ENCODE measurements around the gene CABLES1. TPM values are rescaled to one million over a fixed set of nuclear protein-coding genes. Genes with fewer than 3 reads are reported as not detected.

The CABLES1 gene
- total and polyA plus RNA-seq, 2 of the 4 experiments (the other 2 are of a cell fraction) = 4.7 to 5.7 TPM

DNA sequence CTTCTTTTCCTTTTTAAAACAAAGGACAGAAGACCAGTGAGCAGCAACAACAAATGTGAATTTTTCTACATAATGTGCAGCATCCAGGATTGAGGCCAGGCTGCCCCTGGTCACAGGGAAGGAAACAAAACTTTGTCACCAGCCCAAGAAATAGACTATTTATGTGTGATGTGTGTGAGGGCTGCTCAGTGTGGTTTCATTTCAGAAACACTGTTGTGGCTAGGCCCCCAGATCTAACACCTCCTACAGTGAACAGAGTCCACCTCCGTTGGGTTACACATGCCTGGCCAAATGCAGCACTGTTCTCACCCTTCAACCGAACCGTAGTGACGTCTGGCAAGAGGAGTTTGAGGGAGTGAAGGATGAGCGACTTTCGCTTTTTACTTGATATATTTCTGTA, 171.5 kb downstream of the CABLES1 start:
- intact Hi-C loops (cut with micrococcal nuclease) = no loop called here

More for the DNA sequence above, 171.5 kb downstream of the CABLES1 start:
- ATAC-seq (ENCODE audit: low read depth) = no peak
- no peak overlapping the region for H3K9ac ChIP-seq (ENCODE audit: low read depth, low read length)
- H2BK20ac ChIP-seq (ENCODE audit: low read depth, low read length) = peak overlapping the region; percentile 69; the same call in 1 of the 2 replicates
- H4K5ac ChIP-seq (ENCODE audit: low read depth, low read length) = peak overlapping the region; percentile 66; the same call in 1 of the 2 replicates
- H3K18ac ChIP-seq (ENCODE audit: low read depth, low read length) = peak overlapping the region; percentile 56; the same call in 1 of the 2 replicates
- H3K9me1 ChIP-seq (ENCODE audit: insufficient read depth, low read length) = peaks cover 26% of the 10 kb centered on the region
- H3K27me3 ChIP-seq (ENCODE audit: control insufficient read depth, insufficient read depth, low read length) = no peaks in the 10 kb centered on the region
- no peak overlapping the region for H3K4me3 ChIP-seq (ENCODE audit: insufficient read depth, low read depth, low read length)
- DNase-seq = no peak
- no peaks in the 10 kb centered on the region for H3K9me3 ChIP-seq (ENCODE audit: control insufficient read depth, insufficient read depth, low read length)
- no peak overlapping the region for H3K4ac ChIP-seq (ENCODE audit: low read depth, low read length)
- H3K27ac ChIP-seq (ENCODE audit: insufficient read depth, low read length) = no peak overlapping the region
- H2BK15ac ChIP-seq (ENCODE audit: low read depth, low read length) = peak overlapping the region; percentile 39; the same call in 2 of the 3 replicates
- no peak overlapping the region for H2AK9ac ChIP-seq (replicated peaks; ENCODE audit: low read depth, low read length, poor library complexity)
- H4K8ac ChIP-seq (ENCODE audit: low read depth in 2 of 2, low read length in 2 of 2) = peak overlapping the region in 1 of 2 experiments; percentile 31; a peak in 2 of 4 replicates
- WGBS, 2 experiments (ENCODE audit: extremely low coverage in 2 of 2, insufficient read length in 1 of 2) = no CpG with 5 or more reads among the region's 6 CpGs
- no TSS peak for BruUV-seq (replicated peaks)
- dilution Hi-C loops (cut with HindIII; ENCODE audit: low sequenced_read_pairs, unreplicated experiment) = no loop called here
- H3K56ac ChIP-seq (ENCODE audit: extremely low read depth, insufficient read depth, low read length) = no peak overlapping the region
- POLR2A ChIA-PET (ENCODE audit: unreplicated experiment) = no interaction called here
- no peaks in the 10 kb centered on the region for H4K20me1 ChIP-seq (ENCODE audit: insufficient read depth, low read length)
- peak overlapping the region; percentile 81; the same call in 1 of the 2 replicates for H2BK120ac ChIP-seq (ENCODE audit: low read depth, low read length)
- no peak overlapping the region for H3K4me2 ChIP-seq (ENCODE audit: low read depth, low read length)
- H2AFZ ChIP-seq (replicated peaks; ENCODE audit: low read length, poor library complexity) = no peak overlapping the region
- H2BK5ac ChIP-seq (ENCODE audit: low read depth, low read length, poor library complexity, severe bottlenecking) = peak overlapping the region; percentile 18
- H3K36me3 ChIP-seq (ENCODE audit: control insufficient read depth, insufficient read depth, low read length) = no peaks in the 10 kb centered on the region
- H3K14ac ChIP-seq (replicated peaks; ENCODE audit: low read depth, low read length) = no peak overlapping the region; the same call in 1 of the 2 replicates
- H4K91ac ChIP-seq (ENCODE audit: insufficient read depth, low read depth, low read length) = no peak overlapping the region
- in situ Hi-C loops (cut with MboI; ENCODE audit: low sequenced_read_pairs) = no loop called here
- H2AK5ac ChIP-seq (ENCODE audit: low read depth, low read length) = peak overlapping the region; percentile 87; the same call in 1 of the 2 replicates
- H3K79me1 ChIP-seq (ENCODE audit: low read depth in 1 of 2, low read length in 2 of 2) = 0 out of 4 replicates have a peak, but pooled peaks cover 0 to 3% of the 10 kb centered on the region in 2 experiments
- H3K4me1 ChIP-seq (ENCODE audit: control insufficient read depth, insufficient read depth, low read length) = peaks cover 30% of the 10 kb centered on the region
- CTCF ChIA-PET = no interaction called here
- H3K23ac ChIP-seq (ENCODE audit: low read depth, low read length) = no peak overlapping the region
- TF ChIP-seq BHLHE40 (IDR thresholded peaks at IDR 0.05; ENCODE audit: low read depth, low read length) (no peak), FOS (IDR thresholded peaks at IDR 0.05; ENCODE audit: low read depth, low read length) (no peak), MXI1 (IDR thresholded peaks at IDR 0.05; ENCODE audit: borderline replicate concordance, low read depth, low read length) (no peak), NFE2L2 (IDR thresholded peaks at IDR 0.05; ENCODE audit: low read depth, low read length) (no peak), USF2 (IDR thresholded peaks at IDR 0.05; ENCODE audit: low read depth, low read length) (no peak), CTCF (conservative IDR thresholded peaks at IDR 0.05; ENCODE audit: low read depth, low read length) (no peak), CEBPB (IDR thresholded peaks at IDR 0.05; ENCODE audit: low read depth, low read length) (no peak), SMC3 (IDR thresholded peaks at IDR 0.05; ENCODE audit: low read depth, low read length) (no peak), RAD21 (IDR thresholded peaks at IDR 0.05; ENCODE audit: low read length) (no peak), CHD1 (IDR thresholded peaks at IDR 0.05; ENCODE audit: low read depth, low read length) (no peak), RCOR1 (IDR thresholded peaks at IDR 0.05; ENCODE audit: insufficient replicate concordance, low read length) (no peak), MAZ (IDR thresholded peaks at IDR 0.05; ENCODE audit: borderline replicate concordance, low read depth, low read length) (no peak), MAFK (IDR thresholded peaks at IDR 0.05; ENCODE audit: low read depth, low read length) (no peak), RFX5 (IDR thresholded peaks at IDR 0.05; ENCODE audit: low read depth, low read length) (no peak), POLR2A (IDR thresholded peaks at IDR 0.05; ENCODE audit: low read depth, low read length) (no peak)
- TF ChIP-seq, protein P1, sequence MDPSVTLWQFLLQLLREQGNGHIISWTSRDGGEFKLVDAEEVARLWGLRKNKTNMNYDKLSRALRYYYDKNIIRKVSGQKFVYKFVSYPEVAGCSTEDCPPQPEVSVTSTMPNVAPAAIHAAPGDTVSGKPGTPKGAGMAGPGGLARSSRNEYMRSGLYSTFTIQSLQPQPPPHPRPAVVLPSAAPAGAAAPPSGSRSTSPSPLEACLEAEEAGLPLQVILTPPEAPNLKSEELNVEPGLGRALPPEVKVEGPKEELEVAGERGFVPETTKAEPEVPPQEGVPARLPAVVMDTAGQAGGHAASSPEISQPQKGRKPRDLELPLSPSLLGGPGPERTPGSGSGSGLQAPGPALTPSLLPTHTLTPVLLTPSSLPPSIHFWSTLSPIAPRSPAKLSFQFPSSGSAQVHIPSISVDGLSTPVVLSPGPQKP (IDR thresholded peaks at IDR 0.05; ENCODE audit: borderline replicate concordance, low read depth, low read length) = no peak
